B cell (primary cell): ENCODE data around the gene SPATA2.

Experiments
- CTCF ChIP-seq: fragments of 200-600 bp; IDR thresholded peaks from one replicate; pipeline ENCODE4 v1.8.0; 2022; ENCODE audit warnings: antibody characterized with exemption, mild to moderate bottlenecking
- EZH2 ChIP-seq: IDR thresholded peaks from 2 replicates; pipeline ENCODE4 v1.6.1; 2012; ENCODE audit warnings: borderline replicate concordance, low read depth, mild to moderate bottlenecking, moderate library complexity, low read length; ENCODE audit not compliant: insufficient read depth, poor library complexity, severe bottlenecking

- TF ChIP-seq CTCF (no peak), EZH2 (no peak)
Measured at GRCh38 chr20:49961413-49961812, 46.1 kb upstream of the SPATA2 start.
